ENCODE data around the gene MAPKAP1. TPM values are rescaled to one million over a fixed set of nuclear protein-coding genes. Genes with fewer than 3 reads are reported as not detected.

The MAPKAP1 gene
- total and polyA plus RNA-seq, 2 experiments from 2014 or later = 68.5 to 74.5 TPM

GRCh38 chr9:125430161-125431011, 276.6 kb downstream of the MAPKAP1 start:
- Histone ChIP-seq H3K4me3 (no peak overlapping the region), H2AFZ (no peak overlapping the region), H3K4me1 (ENCODE audit: insufficient read depth) (no peaks in the 10 kb centered on the region), H3K9me3 (ENCODE audit: low read depth) (no peaks in the 10 kb centered on the region), H3K27me3 (replicated peaks; ENCODE audit: insufficient read depth) (no peaks in the 10 kb centered on the region), H3K36me3 (ENCODE audit: low read depth) (no peaks in the 10 kb centered on the region), H3F3A (ENCODE audit: insufficient read depth) (no peaks in the 10 kb centered on the region), H3K9ac (no peak overlapping the region), H3K9me2 (ENCODE audit: insufficient read depth) (no peaks in the 10 kb centered on the region), H4K20me1 (ENCODE audit: insufficient read depth) (no peaks in the 10 kb centered on the region), H3K4me2 (ENCODE audit: unreplicated experiment) (no peak overlapping the region), H3K27ac (no peak overlapping the region), H3K79me2 (ENCODE audit: insufficient read depth) (no peaks in the 10 kb centered on the region)
- no peak for TF ChIP-seq EZH2phosphoT487 (IDR thresholded peaks at IDR 0.05; ENCODE audit: insufficient read depth, low read depth)
- TF ChIP-seq EZH2 (IDR thresholded peaks at IDR 0.05; ENCODE audit: insufficient read depth, poor library complexity, severe bottlenecking) = no peak
- in situ Hi-C loops (cut with MboI) = no loop called here
- DNase-seq = no peak
- WGBS, 2 experiments (ENCODE audit: low coverage in 1 of 2, low lambda C conversion rate in 2 of 2, missing lambda C conversion rate in 2 of 2) = 74 to 77% methylated on average over 21 of the region's 21 CpGs

- Histone ChIP-seq H3K9me3 (ENCODE audit: low read depth) (no peaks in the 10 kb centered on the region), H3K9ac (no peak overlapping the region), H3K4me3 (no peak overlapping the region), H4K20me1 (ENCODE audit: insufficient read depth) (no peaks in the 10 kb centered on the region), H3K27ac (no peak overlapping the region), H3K27me3 (replicated peaks; ENCODE audit: insufficient read depth) (no peaks in the 10 kb centered on the region), H3K4me2 (ENCODE audit: unreplicated experiment) (no peak overlapping the region), H3K36me3 (ENCODE audit: low read depth) (no peaks in the 10 kb centered on the region), H3K79me2 (ENCODE audit: insufficient read depth) (no peaks in the 10 kb centered on the region), H3K9me2 (ENCODE audit: insufficient read depth) (no peaks in the 10 kb centered on the region), H3K4me1 (ENCODE audit: insufficient read depth) (no peaks in the 10 kb centered on the region), H3F3A (ENCODE audit: insufficient read depth) (no peaks in the 10 kb centered on the region), H2AFZ (no peak overlapping the region)
- in situ Hi-C loops (cut with MboI) = no loop called here
- no peak for TF ChIP-seq EZH2 (IDR thresholded peaks at IDR 0.05; ENCODE audit: insufficient read depth, poor library complexity, severe bottlenecking)
- TF ChIP-seq EZH2phosphoT487 (IDR thresholded peaks at IDR 0.05; ENCODE audit: insufficient read depth, low read depth) = no peak
- WGBS, 2 experiments (ENCODE audit: low coverage in 1 of 2, low lambda C conversion rate in 2 of 2, missing lambda C conversion rate in 2 of 2) = 77 to 79% methylated on average over 20 of the region's 20 CpGs
- DNase-seq = no peak
These were observed 277.4 kb downstream of the MAPKAP1 start for GRCh38 chr9:125429476-125430160.

- in situ Hi-C loops (cut with MboI) = no loop called here
These were observed 278.0 kb downstream of the MAPKAP1 start for GRCh38 chr9:125428902-125429467.

GRCh38 chr9:125428060-125428901, 278.7 kb downstream of the MAPKAP1 start:
- Histone ChIP-seq H3K27ac (no peak overlapping the region), H3F3A (ENCODE audit: insufficient read depth) (no peaks in the 10 kb centered on the region), H3K79me2 (ENCODE audit: insufficient read depth) (no peaks in the 10 kb centered on the region), H3K9ac (no peak overlapping the region), H3K36me3 (ENCODE audit: low read depth) (no peaks in the 10 kb centered on the region), H3K9me2 (ENCODE audit: insufficient read depth) (no peaks in the 10 kb centered on the region), H2AFZ (no peak overlapping the region), H3K4me2 (ENCODE audit: unreplicated experiment) (no peak overlapping the region), H4K20me1 (ENCODE audit: insufficient read depth) (no peaks in the 10 kb centered on the region), H3K4me1 (ENCODE audit: insufficient read depth) (no peaks in the 10 kb centered on the region), H3K27me3 (replicated peaks; ENCODE audit: insufficient read depth) (no peaks in the 10 kb centered on the region), H3K9me3 (ENCODE audit: low read depth) (no peaks in the 10 kb centered on the region), H3K4me3 (no peak overlapping the region)
- TF ChIP-seq EZH2phosphoT487 (IDR thresholded peaks at IDR 0.05; ENCODE audit: insufficient read depth, low read depth) (no peak), EZH2 (IDR thresholded peaks at IDR 0.05; ENCODE audit: insufficient read depth, poor library complexity, severe bottlenecking) (no peak)
- in situ Hi-C loops (cut with MboI) = no loop called here
- 72 to 75% methylated on average over 7 to 10 of the region's 10 CpGs for WGBS, 2 experiments (ENCODE audit: low coverage in 1 of 2, low lambda C conversion rate in 2 of 2, missing lambda C conversion rate in 2 of 2)
- peak; percentile 36 for DNase-seq

More at GRCh38 chr9:125428902-125429467, 278.0 kb downstream of the MAPKAP1 start:
- H3K36me3 ChIP-seq (ENCODE audit: low read depth) = no peaks in the 10 kb centered on the region
- no peaks in the 10 kb centered on the region for H3K9me2 ChIP-seq (ENCODE audit: insufficient read depth)
- no peak overlapping the region for H3K4me2 ChIP-seq (ENCODE audit: unreplicated experiment)
- 40 to 44% methylated on average over 15 to 16 of the region's 16 CpGs for WGBS, 2 experiments (ENCODE audit: low coverage in 1 of 2, low lambda C conversion rate in 2 of 2, missing lambda C conversion rate in 2 of 2)
- no peak for TF ChIP-seq EZH2phosphoT487 (IDR thresholded peaks at IDR 0.05; ENCODE audit: insufficient read depth, low read depth)
- TF ChIP-seq EZH2 (IDR thresholded peaks at IDR 0.05; ENCODE audit: insufficient read depth, poor library complexity, severe bottlenecking) = no peak
- no peak overlapping the region for H3K4me3 ChIP-seq
- H3K79me2 ChIP-seq (ENCODE audit: insufficient read depth) = no peaks in the 10 kb centered on the region
- no peaks in the 10 kb centered on the region for H4K20me1 ChIP-seq (ENCODE audit: insufficient read depth)
- no peak overlapping the region for H3K9ac ChIP-seq
- H3K9me3 ChIP-seq (ENCODE audit: low read depth) = no peaks in the 10 kb centered on the region
- no peak overlapping the region for H3K27ac ChIP-seq
- no peak overlapping the region for H2AFZ ChIP-seq
- DNase-seq = no peak
- H3K27me3 ChIP-seq (replicated peaks; ENCODE audit: insufficient read depth) = no peaks in the 10 kb centered on the region
- H3F3A ChIP-seq (ENCODE audit: insufficient read depth) = no peaks in the 10 kb centered on the region
- H3K4me1 ChIP-seq (ENCODE audit: insufficient read depth) = no peaks in the 10 kb centered on the region

All from GM23248 (cell line).